ACHN (cell line): ENCODE measurements around the gene GBX1.

ENCODE experiments used
- DNase-seq: peaks from one replicate; pipeline ENCODE4 v3.0.0-alpha.2; 2015
- in situ Hi-C: cut with HindIII; loops from 2 replicates; pipeline ENCODE4 v1.10.0; 2017; ENCODE audit warnings: low sequenced_read_pairs, low pct_ligation_motif_present, low pct_unique_long_range_greater_than_20kb

Gene GBX1

GRCh38 chr7:151167197-151167961 lies at the start of gene GBX1:
Gene GBX1, minus strand, starts transcription at chr7:151167694. Its CDS starts 146 bp downstream, at chr7:151167548.
- in situ Hi-C loops = no loop called here
- peak; percentile 42 for DNase-seq

GRCh38 chr7:151215396-151215795 lies 47.9 kb upstream of the GBX1 start:
- DNase-seq = no peak
- in situ Hi-C loops = no loop called here

- no peak for DNase-seq
- in situ Hi-C loops = no loop called here
Measured at GRCh38 chr7:151213826-151214225, 46.3 kb upstream of the GBX1 start.

GRCh38 chr7:151212626-151213025 lies 45.1 kb upstream of the GBX1 start:
- in situ Hi-C loops = no loop called here
- no peak for DNase-seq

- in situ Hi-C loops = no loop called here
- DNase-seq = no peak
Measured at GRCh38 chr7:151211155-151211772, 43.8 kb upstream of the GBX1 start.

GRCh38 chr7:151210087-151210854 lies 42.8 kb upstream of the GBX1 start, which contains the start of gene H2BK1:
Gene H2BK1, minus strand, starts transcription at chr7:151210488. Its CDS starts 170 bp downstream, at chr7:151210318.
- in situ Hi-C loops = no loop called here

GRCh38 chr7:151209588-151209987 lies 42.1 kb upstream of the GBX1 start:
- in situ Hi-C loops = loop anchor here (5.0 kb wide), 1 partner anchor 62 kb away; no protein-coding TSS in a partner anchor
- no peak for DNase-seq

More at GRCh38 chr7:151210087-151210854, 42.8 kb upstream of the GBX1 start, which contains the start of gene H2BK1:
- DNase-seq = no peak

GRCh38 chr7:151208253-151208862 lies 40.9 kb upstream of the GBX1 start:
- in situ Hi-C loops = loop anchor here (5.0 kb wide), 1 partner anchor 61 kb away; no protein-coding TSS in a partner anchor
- DNase-seq = no peak

- DNase-seq = no peak
- in situ Hi-C loops = loop anchor here (5.0 kb wide), 1 partner anchor 61 kb away; no protein-coding TSS in a partner anchor
Measured at GRCh38 chr7:151207804-151208203, 40.3 kb upstream of the GBX1 start.

- in situ Hi-C loops = loop anchor here (5.0 kb wide), 1 partner anchor 60 kb away; no protein-coding TSS in a partner anchor
- no peak for DNase-seq
Measured at GRCh38 chr7:151207315-151207714, 39.8 kb upstream of the GBX1 start.

GRCh38 chr7:151206914-151207313 lies 39.4 kb upstream of the GBX1 start:
- in situ Hi-C loops = loop anchor here (5.0 kb wide), 1 partner anchor 60 kb away; no protein-coding TSS in a partner anchor
- DNase-seq = no peak

- no peak for DNase-seq
- in situ Hi-C loops = loop anchor here (5.0 kb wide), 1 partner anchor 58 kb away; no protein-coding TSS in a partner anchor
Measured at GRCh38 chr7:151205730-151206129, 38.2 kb upstream of the GBX1 start.

GRCh38 chr7:151204383-151205032 lies 37.0 kb upstream of the GBX1 start:
- in situ Hi-C loops = loop anchor here (5.0 kb wide), 1 partner anchor 57 kb away; no protein-coding TSS in a partner anchor
- DNase-seq = no peak

GRCh38 chr7:151202836-151203235 lies 35.3 kb upstream of the GBX1 start:
- DNase-seq = no peak
- in situ Hi-C loops = no loop called here

- DNase-seq = no peak
- in situ Hi-C loops = no loop called here
Measured at GRCh38 chr7:151201751-151202150, 34.3 kb upstream of the GBX1 start.

GRCh38 chr7:151201344-151201743 lies 33.9 kb upstream of the GBX1 start:
- DNase-seq = no peak
- in situ Hi-C loops = no loop called here

- DNase-seq = no peak
- in situ Hi-C loops = no loop called here
Measured at GRCh38 chr7:151198945-151199848, 31.7 kb upstream of the GBX1 start.
